ENCODE measurements around the gene SPOCK2. TPM values are rescaled to one million over a fixed set of nuclear protein-coding genes. Genes with fewer than 3 reads are reported as not detected.

Gene SPOCK2
- total and polyA plus RNA-seq, 2 of the 4 experiments (the other 2 are of a cell fraction), result 0.02 TPM; not detected in 1

DNA sequence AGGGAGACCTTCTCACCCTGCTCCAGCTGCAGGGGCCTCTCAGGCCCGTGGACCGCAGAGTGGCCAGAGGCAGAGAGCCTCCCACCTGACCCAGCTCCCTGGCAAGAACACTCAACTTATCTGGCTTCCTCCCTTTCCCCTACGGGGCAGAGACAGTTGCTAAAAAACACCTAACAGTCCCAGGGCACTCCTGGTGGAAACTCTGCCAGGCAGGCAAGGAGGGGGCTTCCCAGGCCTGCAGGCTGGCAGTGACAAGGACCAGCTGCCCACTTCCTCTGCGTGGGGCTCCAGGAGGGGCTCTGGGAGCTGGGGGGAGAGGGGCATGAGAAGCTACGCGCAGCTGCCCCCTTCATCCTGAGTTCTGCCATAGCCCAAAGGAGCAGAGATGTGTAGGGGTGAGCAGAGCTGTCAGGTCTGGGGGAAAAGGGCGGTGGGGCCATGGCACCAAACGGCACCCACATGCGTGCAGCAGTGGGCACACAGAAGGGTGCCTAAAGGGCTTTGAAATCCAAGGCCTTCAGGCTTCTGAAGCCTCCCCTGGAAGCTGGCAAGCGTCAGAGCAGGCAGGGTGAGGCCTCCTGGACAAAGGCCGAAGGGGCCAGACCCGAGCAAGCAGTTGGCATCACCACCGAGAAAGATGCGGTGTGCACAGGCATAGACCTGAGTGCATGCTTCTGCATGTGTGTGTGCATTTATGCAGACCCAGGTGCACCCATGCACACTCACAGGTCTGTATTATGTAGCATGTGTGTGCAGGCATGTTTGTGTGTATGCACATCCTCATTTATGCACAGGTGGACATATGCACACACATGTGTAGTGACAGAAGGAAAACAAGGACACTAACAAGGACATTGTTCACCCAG, 14.4 kb downstream of the SPOCK2 start:
- DNase-seq, result no peak
- POLR2A ChIA-PET (ENCODE audit: unreplicated experiment), result no interaction called here
- Histone ChIP-seq H2AK9ac (replicated peaks; ENCODE audit: low read depth, low read length, poor library complexity) (no peak overlapping the region), H3K79me1 (ENCODE audit: low read depth in 1 of 2, low read length in 2 of 2) (no peaks in the 10 kb centered on the region), H3K23ac (ENCODE audit: low read depth, low read length) (no peak overlapping the region; the same call in 1 of the 2 replicates), H2BK15ac (ENCODE audit: low read depth, low read length) (no peak overlapping the region), H3K4ac (ENCODE audit: low read depth, low read length) (no peak overlapping the region), H3K56ac (ENCODE audit: extremely low read depth, insufficient read depth, low read length) (no peak overlapping the region), H3K9ac (ENCODE audit: low read depth, low read length) (no peak overlapping the region), H4K20me1 (ENCODE audit: insufficient read depth, low read length) (no peaks in the 10 kb centered on the region), H3K27ac (ENCODE audit: insufficient read depth, low read length) (no peak overlapping the region), H3K9me1 (ENCODE audit: insufficient read depth, low read length) (no peaks in the 10 kb centered on the region), H3K27me3 (ENCODE audit: control insufficient read depth, insufficient read depth, low read length) (peaks cover 43% of the 10 kb centered on the region), H2AFZ (replicated peaks; ENCODE audit: low read length, poor library complexity) (no peak overlapping the region), H2AK5ac (ENCODE audit: low read depth, low read length) (no peak overlapping the region), H3K4me2 (ENCODE audit: low read depth, low read length) (no peak overlapping the region), H3K36me3 (ENCODE audit: control insufficient read depth, insufficient read depth, low read length) (no peaks in the 10 kb centered on the region), H3K14ac (replicated peaks; ENCODE audit: low read depth, low read length) (no peak overlapping the region), H4K8ac (ENCODE audit: low read depth in 2 of 2, low read length in 2 of 2) (no peak overlapping the region), H2BK120ac (ENCODE audit: low read depth, low read length) (no peak overlapping the region), H4K5ac (ENCODE audit: low read depth, low read length) (no peak overlapping the region), H3K18ac (ENCODE audit: low read depth, low read length) (no peak overlapping the region), H4K91ac (ENCODE audit: insufficient read depth, low read depth, low read length) (no peak overlapping the region), H3K4me1 (ENCODE audit: control insufficient read depth, insufficient read depth, low read length) (no peaks in the 10 kb centered on the region), H2BK20ac (ENCODE audit: low read depth, low read length) (no peak overlapping the region), H3K9me3 (ENCODE audit: control insufficient read depth, insufficient read depth, low read length) (peaks cover 4% of the 10 kb centered on the region), H3K4me3 (ENCODE audit: insufficient read depth, low read depth, low read length) (no peak overlapping the region), H2BK5ac (ENCODE audit: low read depth, low read length, poor library complexity, severe bottlenecking) (no peak overlapping the region)
- intact Hi-C loops (cut with micrococcal nuclease), result no loop called here
- TF ChIP-seq, protein P1, sequence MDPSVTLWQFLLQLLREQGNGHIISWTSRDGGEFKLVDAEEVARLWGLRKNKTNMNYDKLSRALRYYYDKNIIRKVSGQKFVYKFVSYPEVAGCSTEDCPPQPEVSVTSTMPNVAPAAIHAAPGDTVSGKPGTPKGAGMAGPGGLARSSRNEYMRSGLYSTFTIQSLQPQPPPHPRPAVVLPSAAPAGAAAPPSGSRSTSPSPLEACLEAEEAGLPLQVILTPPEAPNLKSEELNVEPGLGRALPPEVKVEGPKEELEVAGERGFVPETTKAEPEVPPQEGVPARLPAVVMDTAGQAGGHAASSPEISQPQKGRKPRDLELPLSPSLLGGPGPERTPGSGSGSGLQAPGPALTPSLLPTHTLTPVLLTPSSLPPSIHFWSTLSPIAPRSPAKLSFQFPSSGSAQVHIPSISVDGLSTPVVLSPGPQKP (IDR thresholded peaks at IDR 0.05; ENCODE audit: borderline replicate concordance, low read depth, low read length), result no peak
- TF ChIP-seq RFX5 (IDR thresholded peaks at IDR 0.05; ENCODE audit: low read depth, low read length) (no peak), BHLHE40 (IDR thresholded peaks at IDR 0.05; ENCODE audit: low read depth, low read length) (no peak), FOS (IDR thresholded peaks at IDR 0.05; ENCODE audit: low read depth, low read length) (no peak), MXI1 (IDR thresholded peaks at IDR 0.05; ENCODE audit: borderline replicate concordance, low read depth, low read length) (no peak), POLR2A (IDR thresholded peaks at IDR 0.05; ENCODE audit: low read depth, low read length) (no peak), MAZ (IDR thresholded peaks at IDR 0.05; ENCODE audit: borderline replicate concordance, low read depth, low read length) (no peak), CEBPB (IDR thresholded peaks at IDR 0.05; ENCODE audit: low read depth, low read length) (no peak), SMC3 (IDR thresholded peaks at IDR 0.05; ENCODE audit: low read depth, low read length) (no peak), NFE2L2 (IDR thresholded peaks at IDR 0.05; ENCODE audit: low read depth, low read length) (no peak), CHD1 (IDR thresholded peaks at IDR 0.05; ENCODE audit: low read depth, low read length) (no peak), RAD21 (IDR thresholded peaks at IDR 0.05; ENCODE audit: low read length) (no peak)
- TF ChIP-seq, protein P2, sequence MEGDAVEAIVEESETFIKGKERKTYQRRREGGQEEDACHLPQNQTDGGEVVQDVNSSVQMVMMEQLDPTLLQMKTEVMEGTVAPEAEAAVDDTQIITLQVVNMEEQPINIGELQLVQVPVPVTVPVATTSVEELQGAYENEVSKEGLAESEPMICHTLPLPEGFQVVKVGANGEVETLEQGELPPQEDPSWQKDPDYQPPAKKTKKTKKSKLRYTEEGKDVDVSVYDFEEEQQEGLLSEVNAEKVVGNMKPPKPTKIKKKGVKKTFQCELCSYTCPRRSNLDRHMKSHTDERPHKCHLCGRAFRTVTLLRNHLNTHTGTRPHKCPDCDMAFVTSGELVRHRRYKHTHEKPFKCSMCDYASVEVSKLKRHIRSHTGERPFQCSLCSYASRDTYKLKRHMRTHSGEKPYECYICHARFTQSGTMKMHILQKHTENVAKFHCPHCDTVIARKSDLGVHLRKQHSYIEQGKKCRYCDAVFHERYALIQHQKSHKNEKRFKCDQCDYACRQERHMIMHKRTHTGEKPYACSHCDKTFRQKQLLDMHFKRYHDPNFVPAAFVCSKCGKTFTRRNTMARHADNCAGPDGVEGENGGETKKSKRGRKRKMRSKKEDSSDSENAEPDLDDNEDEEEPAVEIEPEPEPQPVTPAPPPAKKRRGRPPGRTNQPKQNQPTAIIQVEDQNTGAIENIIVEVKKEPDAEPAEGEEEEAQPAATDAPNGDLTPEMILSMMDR (conservative IDR thresholded peaks at IDR 0.05; ENCODE audit: low read depth, low read length), result no peak
- TF ChIP-seq, protein P3, sequence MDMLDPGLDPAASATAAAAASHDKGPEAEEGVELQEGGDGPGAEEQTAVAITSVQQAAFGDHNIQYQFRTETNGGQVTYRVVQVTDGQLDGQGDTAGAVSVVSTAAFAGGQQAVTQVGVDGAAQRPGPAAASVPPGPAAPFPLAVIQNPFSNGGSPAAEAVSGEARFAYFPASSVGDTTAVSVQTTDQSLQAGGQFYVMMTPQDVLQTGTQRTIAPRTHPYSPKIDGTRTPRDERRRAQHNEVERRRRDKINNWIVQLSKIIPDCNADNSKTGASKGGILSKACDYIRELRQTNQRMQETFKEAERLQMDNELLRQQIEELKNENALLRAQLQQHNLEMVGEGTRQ (IDR thresholded peaks at IDR 0.05; ENCODE audit: low read depth, low read length), result no peak
- ATAC-seq (ENCODE audit: low read depth), result no peak
- dilution Hi-C loops (cut with HindIII; ENCODE audit: low sequenced_read_pairs, unreplicated experiment), result no loop called here
- WGBS, 2 experiments (ENCODE audit: extremely low coverage in 2 of 2, insufficient read length in 1 of 2), result 83% methylated on average over 5 of the region's 14 CpGs; no CpG with 5 or more reads in 1 of the 2 experiments
- BruUV-seq (replicated peaks), result no TSS peak
- in situ Hi-C loops (cut with MboI; ENCODE audit: low sequenced_read_pairs), result no loop called here
- CTCF ChIA-PET, result no interaction called here
